GM23338 (cell line): ENCODE results near the gene SLC18A2. TPM values are rescaled to one million over a fixed set of nuclear protein-coding genes. Genes with fewer than 3 reads are reported as not detected.

Source experiments
- ATAC-seq: fragments of 200-7000 bp; cut with Tn5 transposase; 3 replicates; pipeline ENCODE4 v1.9.1; 2020
- DNase-seq: peaks from one replicate; pipeline ENCODE4 v3.0.0-alpha.2; 2015; ENCODE audit warnings: low spot score
- H2AFZ ChIP-seq: fragments of 200-600 bp; sonication (generic); 2 replicates; pipeline ENCODE4 v1.8.0; 2016; ENCODE audit warnings: antibody characterized with exemption, mild to moderate bottlenecking, moderate library complexity
- H3F3A ChIP-seq: fragments of 200-600 bp; sonication (generic); replicated peaks from 2 replicates; pipeline ENCODE4 v1.8.0; 2017; ENCODE audit warnings: antibody characterized with exemption, mixed run types, low read depth
- H3K27ac ChIP-seq: fragments of 200-600 bp; sonication (generic); 2 replicates; pipeline ENCODE4 v1.6.1; 2016; ENCODE audit warnings: low read depth
- H3K27me3 ChIP-seq: fragments of 200-600 bp; sonication (generic); 2 replicates; pipeline ENCODE4 v1.8.0; 2016; ENCODE audit warnings: mild to moderate bottlenecking, mixed run types, moderate library complexity; ENCODE audit not compliant: insufficient read depth
- H3K36me3 ChIP-seq: fragments of 200-600 bp; sonication (generic); 2 replicates; pipeline ENCODE4 v1.8.0; 2016; ENCODE audit warnings: mild to moderate bottlenecking; ENCODE audit not compliant: insufficient read depth
- H3K4me1 ChIP-seq: fragments of 200-600 bp; sonication (generic); 2 replicates; pipeline ENCODE4 v1.8.0; 2016; ENCODE audit warnings: mild to moderate bottlenecking, moderate library complexity; ENCODE audit not compliant: insufficient read depth
- H3K4me2 ChIP-seq: fragments of 200-600 bp; sonication (generic); 2 replicates; pipeline ENCODE4 v1.7.1; 2017; ENCODE audit warnings: mixed run types
- H3K4me3 ChIP-seq: fragments of 200-600 bp; sonication (generic); 2 replicates; pipeline ENCODE4 v1.6.1; 2016; ENCODE audit warnings: mixed run types
- H3K79me2 ChIP-seq: fragments of 200-600 bp; sonication (generic); replicated peaks from 2 replicates; pipeline ENCODE4 v1.8.0; 2017; ENCODE audit warnings: mild to moderate bottlenecking; ENCODE audit not compliant: insufficient read depth
- H3K9me2 ChIP-seq: fragments of 200-600 bp; sonication (generic); 2 replicates; pipeline ENCODE4 v1.8.0; 2017; ENCODE audit not compliant: insufficient read depth
- H4K20me1 ChIP-seq: fragments of 200-600 bp; sonication (generic); replicated peaks from 2 replicates; pipeline ENCODE4 v1.8.0; 2017; ENCODE audit warnings: mild to moderate bottlenecking; ENCODE audit not compliant: insufficient read depth
- H3K27ac Mint-ChIP-seq: 2 replicates; pipeline ENCODE4 v1.8.0; 2020; ENCODE audit warnings: inconsistent platforms, mild to moderate bottlenecking, moderate library complexity, mixed read lengths
- H3K27me3 Mint-ChIP-seq: 3 replicates; pipeline ENCODE4 v1.8.0; 2022; ENCODE audit warnings: low read depth, mild to moderate bottlenecking, moderate library complexity, mixed read lengths, inconsistent platforms; ENCODE audit not compliant: insufficient read depth, poor library complexity
- H3K36me3 Mint-ChIP-seq: 3 replicates; pipeline ENCODE4 v1.8.0; 2021; ENCODE audit warnings: low read depth, mild to moderate bottlenecking, inconsistent platforms, moderate library complexity, mixed read lengths
- H3K4me1 Mint-ChIP-seq: 3 replicates; pipeline ENCODE4 v1.8.0; 2020; ENCODE audit warnings: mild to moderate bottlenecking, inconsistent platforms, mixed read lengths
- H3K4me3 Mint-ChIP-seq: 3 replicates; pipeline ENCODE4 v1.8.0; 2021; ENCODE audit warnings: moderate library complexity, mild to moderate bottlenecking, inconsistent platforms, mixed read lengths
- H3K9me3 Mint-ChIP-seq: 3 replicates; pipeline ENCODE4 v1.8.0; 2020; ENCODE audit warnings: moderate library complexity, mild to moderate bottlenecking, inconsistent platforms, mixed read lengths
- CREB1 ChIP-seq: fragments of 250-450 bp; sonication (Bioruptor Pico); IDR thresholded peaks from 2 replicates; pipeline ENCODE4 v1.5.0; 2020; ENCODE audit warnings: low read depth, mild to moderate bottlenecking, moderate library complexity
- CTCF ChIP-seq, 2 experiments: fragments of 200-600 bp in 1 of 2; sonication (generic) in 1 of 2; conservative IDR thresholded peaks; 2 replicates each; pipeline versions ENCODE4 v1.5.1 to v1.6.1; 2016 to 2017; ENCODE audit warnings: antibody characterized with exemption in 2 of 2, low read depth in 2 of 2, mild to moderate bottlenecking in 2 of 2, moderate library complexity in 1 of 2
- ETS1 ChIP-seq: IDR thresholded peaks from 2 replicates; pipeline ENCODE4 v1.6.1; 2016; ENCODE audit warnings: antibody characterized with exemption
- EZH2 ChIP-seq: fragments of 200-600 bp; sonication (generic); IDR thresholded peaks from one replicate; pipeline ENCODE4 v1.8.0; 2017; ENCODE audit warnings: antibody characterized with exemption, mild to moderate bottlenecking, low read depth; ENCODE audit not compliant: unreplicated experiment
- JUNB ChIP-seq: IDR thresholded peaks from one replicate; pipeline ENCODE4 v1.6.1; 2016; ENCODE audit warnings: antibody characterized with exemption; ENCODE audit not compliant: unreplicated experiment
- NANOG ChIP-seq: IDR thresholded peaks from 2 replicates; pipeline ENCODE4 v1.6.1; 2016; ENCODE audit warnings: antibody characterized with exemption, borderline replicate concordance
- POLR2AphosphoS5 ChIP-seq: IDR thresholded peaks from 2 replicates; pipeline ENCODE4 v1.6.1; 2016; ENCODE audit warnings: antibody characterized with exemption, low read depth
- STAT1 ChIP-seq: IDR thresholded peaks from one replicate; pipeline ENCODE4 v1.6.1; 2016; ENCODE audit warnings: antibody characterized with exemption; ENCODE audit not compliant: unreplicated experiment
- ZNF114 ChIP-seq: fragments of 250-450 bp; sonication (Bioruptor Pico); IDR thresholded peaks from 2 replicates; pipeline ENCODE4 v1.5.0; 2020; ENCODE audit warnings: mild to moderate bottlenecking, moderate library complexity
- ZNF462 ChIP-seq: fragments of 250-450 bp; sonication (Bioruptor Pico); IDR thresholded peaks from 2 replicates; pipeline ENCODE4 v1.5.0; 2020; ENCODE audit warnings: mild to moderate bottlenecking, moderate library complexity
- polyA plus RNA-seq: library from polyadenylated mRNA; unstranded; fragments of >200 nt; fragmentation: Nextera tagmentation; extraction: Ambion mirVana; gene quantifications from 2 replicates; pipeline ENCODE4 v1.2.1, GENCODE V29; 2016
- total RNA-seq: library from RNA; depleted of rRNA; stranded (reverse); fragments of >200 nt; shearing (Covaris generic); gene quantifications from 2 replicates; pipeline ENCODE4 v1.2.3, GENCODE V29; 2014

SLC18A2 gene
- total and polyA plus RNA-seq, 2 experiments from 2014 or later: 4.3 to 8.7 TPM

GRCh38 chr10:117216611-117217195 is 24.2 kb upstream of the SLC18A2 start (continued):
- TF ChIP-seq ZNF462 (no peak), STAT1 (no peak), JUNB (no peak)

- H3K9me2 ChIP-seq: no peaks in the 10 kb centered on the region
- H3K27ac ChIP-seq: no peak overlapping the region
- H3K4me3 ChIP-seq: peak overlapping the region; percentile 72
- H3K4me2 ChIP-seq: peak overlapping the region; percentile 94
- H3K79me2 ChIP-seq: no peaks in the 10 kb centered on the region
- Mint-ChIP-seq H3K9me3 (peaks cover 5% of the 10 kb centered on the region; the same call in 2 of the 3 replicates), H3K36me3 (no peaks in the 10 kb centered on the region), H3K4me1 (peaks cover 12% of the 10 kb centered on the region; the same call in 2 of the 3 replicates), H3K27me3 (peaks cover 40% of the 10 kb centered on the region), H3K4me3 (peak overlapping the region; percentile 75), H3K27ac (no peak overlapping the region)
- H4K20me1 ChIP-seq: no peaks in the 10 kb centered on the region; the same call in 1 of the 2 replicates
- H3K4me1 ChIP-seq: peaks cover 6% of the 10 kb centered on the region; the same call in 1 of the 2 replicates
- H3K36me3 ChIP-seq: no peaks in the 10 kb centered on the region
- peak; percentile 72 for ATAC-seq
- DNase-seq: peak; percentile 65
- H2AFZ ChIP-seq: peak overlapping the region; percentile 99
- 0 out of 2 replicates have a peak, but pooled peaks cover 3% of the 10 kb centered on the region for H3F3A ChIP-seq
- H3K27me3 ChIP-seq: peaks cover 41% of the 10 kb centered on the region
- TF ChIP-seq CREB1 (CRISPR knock-in tag) (no peak), ETS1 (no peak), POLR2AphosphoS5 (no peak), ZNF114 (CRISPR knock-in tag) (no peak), NANOG (no peak), EZH2 (no peak), JUNB (no peak), CTCF (conservative IDR thresholded peaks at IDR 0.05; ENCODE audit: low read depth in 2 of 2) (no peak)
These were observed 23.6 kb upstream of the SLC18A2 start for GRCh38 chr10:117217196-117217761.
